Choroid plexus epithelial cell (primary cell): ENCODE measurements around the gene RPS6KA5.
"Not testable (repeated sequence)": the region's sequence is repeated elsewhere in the genome, so short reads cannot be mapped to it uniquely, and the experiment has no call there.

ENCODE experiments used
- DNase-seq: peaks from one replicate; pipeline ENCODE4 v3.0.0-alpha.2; 2010; ENCODE audit warnings: low read depth
- H3K4me3 ChIP-seq: 2 replicates; pipeline ENCODE4 v1.5.1; 2011; ENCODE audit warnings: low read depth, mild to moderate bottlenecking, control low read depth, low read length, moderate library complexity
- CTCF ChIP-seq: conservative IDR thresholded peaks from 2 replicates; pipeline ENCODE4 v1.5.1; 2011; ENCODE audit warnings: low read depth, mild to moderate bottlenecking, control low read depth, inconsistent platforms, low read length, moderate library complexity

RPS6KA5 gene

GRCh38 chr14:91040545-91040944, 19.9 kb downstream of the RPS6KA5 start:
- no peak for DNase-seq
- TF ChIP-seq CTCF = no peak
- no peak overlapping the region for H3K4me3 ChIP-seq

- DNase-seq = no peak
- TF ChIP-seq CTCF = no peak
- no peak overlapping the region for H3K4me3 ChIP-seq
These were observed 22.0 kb downstream of the RPS6KA5 start for GRCh38 chr14:91038439-91038838.

GRCh38 chr14:91036741-91037469, 23.5 kb downstream of the RPS6KA5 start:
- H3K4me3 ChIP-seq = no peak overlapping the region
- no peak for DNase-seq
- no peak for TF ChIP-seq CTCF

GRCh38 chr14:91035855-91036254, 24.6 kb downstream of the RPS6KA5 start:
- no peak for TF ChIP-seq CTCF
- no peak for DNase-seq
- H3K4me3 ChIP-seq = no peak overlapping the region

GRCh38 chr14:91034379-91034778, 26.1 kb downstream of the RPS6KA5 start:
- H3K4me3 ChIP-seq, DNase-seq: not testable (repeated sequence)

GRCh38 chr14:91032248-91032647, 28.2 kb downstream of the RPS6KA5 start:
- no peak overlapping the region for H3K4me3 ChIP-seq
- no peak for TF ChIP-seq CTCF
- DNase-seq = no peak

- no peak for TF ChIP-seq CTCF
- no peak for DNase-seq
- H3K4me3 ChIP-seq = no peak overlapping the region
These were observed 28.8 kb downstream of the RPS6KA5 start for GRCh38 chr14:91031666-91032065.
